Osteoblast (primary cell): ENCODE measurements around the gene R3HDML. TPM values are rescaled to one million over a fixed set of nuclear protein-coding genes. Genes with fewer than 3 reads are reported as not detected.

Experiments
- DNase-seq: peaks from one replicate; pipeline ENCODE4 v3.0.0; 2011; ENCODE audit warnings: low spot score, mixed read lengths; ENCODE audit not compliant: insufficient read length; ENCODE audit errors: missing footprints
- H2AFZ ChIP-seq: 2 replicates; pipeline ENCODE4 v1.6.0; 2011; ENCODE audit warnings: mild to moderate bottlenecking, low read length
- H3K27ac ChIP-seq: 2 replicates; pipeline ENCODE4 v1.5.1; 2011; ENCODE audit warnings: mild to moderate bottlenecking, low read depth, low read length, moderate library complexity
- H3K27me3 ChIP-seq: 2 replicates; pipeline ENCODE4 v1.6.0; 2012; ENCODE audit warnings: mild to moderate bottlenecking, control low read depth, inconsistent platforms, low read length, moderate library complexity; ENCODE audit not compliant: insufficient read depth
- H3K36me3 ChIP-seq: 2 replicates; pipeline ENCODE4 v1.5.1; 2011; ENCODE audit warnings: mild to moderate bottlenecking, low read length, control low read depth, moderate library complexity; ENCODE audit not compliant: insufficient read depth
- H3K4me1 ChIP-seq: 2 replicates; pipeline ENCODE4 v1.5.1; 2011; ENCODE audit warnings: mild to moderate bottlenecking, low read length, control low read depth, moderate library complexity; ENCODE audit not compliant: insufficient read depth
- H3K4me2 ChIP-seq: 2 replicates; pipeline ENCODE4 v1.6.0; 2011; ENCODE audit warnings: mild to moderate bottlenecking, low read length; ENCODE audit not compliant: insufficient read depth
- H3K4me3 ChIP-seq: fragments of 200-600 bp; sonication (generic); 3 replicates; pipeline ENCODE4 v1.5.1; 2012; ENCODE audit warnings: mild to moderate bottlenecking, low read length, inconsistent platforms; ENCODE audit not compliant: insufficient read depth
- H3K79me2 ChIP-seq: 2 replicates; pipeline ENCODE4 v1.6.0; 2012; ENCODE audit warnings: mild to moderate bottlenecking, low read length, control low read depth, inconsistent platforms; ENCODE audit not compliant: insufficient read depth
- H3K9me3 ChIP-seq: 2 replicates; pipeline ENCODE4 v1.5.1; 2011; ENCODE audit warnings: low read depth, low read length, control low read depth
- H4K20me1 ChIP-seq: 2 replicates; pipeline ENCODE4 v1.6.0; 2012; ENCODE audit warnings: mild to moderate bottlenecking, low read length, control low read depth; ENCODE audit not compliant: insufficient read depth
- total RNA-seq: library from RNA; depleted of rRNA; stranded (reverse); fragments of >200 nt; gene quantifications from 2 replicates; pipeline ENCODE4 v1.2.3, GENCODE V29; 2012
- TF ChIP-seq, protein P1 (sequence below): IDR thresholded peaks from 2 replicates; pipeline ENCODE4 v1.5.1; 2011; ENCODE audit warnings: mild to moderate bottlenecking, low read depth, low read length, moderate library complexity; ENCODE audit errors: extremely low read depth

Gene R3HDML
- total RNA-seq, 1 donor: not detected

DNA sequence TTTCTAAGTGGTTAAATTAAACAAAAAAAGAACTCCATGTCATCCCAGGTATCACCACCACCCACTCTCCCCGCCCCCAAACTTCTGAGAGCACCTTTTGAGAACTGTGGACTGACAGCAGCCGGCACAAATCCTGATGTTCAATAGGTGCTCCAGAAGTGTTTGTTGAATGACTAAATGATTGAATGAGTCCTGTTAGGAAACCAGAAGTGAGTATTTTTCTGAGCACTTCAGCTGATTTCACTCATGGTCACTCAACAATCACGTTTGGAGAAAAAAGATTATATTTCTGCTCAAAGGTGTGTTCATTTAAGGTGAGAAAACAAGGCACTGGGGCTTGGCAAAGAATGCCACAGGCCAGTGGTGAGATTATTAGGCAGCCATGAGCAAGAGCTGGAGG, 12.5 kb downstream of the R3HDML start:
- Histone ChIP-seq H3K4me3 (no peak overlapping the region), H3K27me3 (peaks cover 5% of the 10 kb centered on the region), H4K20me1 (no peaks in the 10 kb centered on the region), H2AFZ (no peak overlapping the region), H3K27ac (no peak overlapping the region), H3K9me3 (no peaks in the 10 kb centered on the region), H3K4me1 (no peaks in the 10 kb centered on the region), H3K79me2 (no peaks in the 10 kb centered on the region), H3K36me3 (no peaks in the 10 kb centered on the region), H3K4me2 (no peak overlapping the region)
- DNase-seq: no peak
- TF ChIP-seq, protein P1, sequence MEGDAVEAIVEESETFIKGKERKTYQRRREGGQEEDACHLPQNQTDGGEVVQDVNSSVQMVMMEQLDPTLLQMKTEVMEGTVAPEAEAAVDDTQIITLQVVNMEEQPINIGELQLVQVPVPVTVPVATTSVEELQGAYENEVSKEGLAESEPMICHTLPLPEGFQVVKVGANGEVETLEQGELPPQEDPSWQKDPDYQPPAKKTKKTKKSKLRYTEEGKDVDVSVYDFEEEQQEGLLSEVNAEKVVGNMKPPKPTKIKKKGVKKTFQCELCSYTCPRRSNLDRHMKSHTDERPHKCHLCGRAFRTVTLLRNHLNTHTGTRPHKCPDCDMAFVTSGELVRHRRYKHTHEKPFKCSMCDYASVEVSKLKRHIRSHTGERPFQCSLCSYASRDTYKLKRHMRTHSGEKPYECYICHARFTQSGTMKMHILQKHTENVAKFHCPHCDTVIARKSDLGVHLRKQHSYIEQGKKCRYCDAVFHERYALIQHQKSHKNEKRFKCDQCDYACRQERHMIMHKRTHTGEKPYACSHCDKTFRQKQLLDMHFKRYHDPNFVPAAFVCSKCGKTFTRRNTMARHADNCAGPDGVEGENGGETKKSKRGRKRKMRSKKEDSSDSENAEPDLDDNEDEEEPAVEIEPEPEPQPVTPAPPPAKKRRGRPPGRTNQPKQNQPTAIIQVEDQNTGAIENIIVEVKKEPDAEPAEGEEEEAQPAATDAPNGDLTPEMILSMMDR: no peak

DNA sequence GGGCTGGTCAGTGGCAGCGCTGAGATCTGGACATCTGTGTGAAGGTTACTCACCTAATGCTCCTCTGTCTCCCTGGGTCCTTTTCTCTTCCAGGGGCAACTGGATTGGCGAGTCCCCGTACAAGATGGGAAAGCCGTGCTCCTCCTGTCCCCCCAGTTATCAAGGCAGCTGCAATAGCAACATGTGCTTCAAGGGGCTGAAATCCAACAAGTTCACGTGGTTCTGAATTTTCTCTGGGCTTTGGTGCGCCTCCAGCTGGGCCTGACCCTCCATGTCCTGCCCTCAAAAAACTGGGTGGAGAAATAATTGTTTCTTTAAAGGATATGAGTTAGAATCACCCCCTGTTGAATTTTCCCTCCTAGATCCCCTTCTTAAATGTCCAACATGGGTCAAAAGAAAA, 13.7 kb downstream of the R3HDML start:
- Histone ChIP-seq H3K4me2 (no peak overlapping the region), H4K20me1 (no peaks in the 10 kb centered on the region), H3K4me3 (no peak overlapping the region), H3K4me1 (no peaks in the 10 kb centered on the region), H3K27me3 (peaks cover 5% of the 10 kb centered on the region), H3K79me2 (no peaks in the 10 kb centered on the region), H3K9me3 (no peaks in the 10 kb centered on the region), H3K27ac (no peak overlapping the region), H3K36me3 (no peaks in the 10 kb centered on the region), H2AFZ (no peak overlapping the region)
- TF ChIP-seq, protein P1: no peak
- no peak for DNase-seq

DNA sequence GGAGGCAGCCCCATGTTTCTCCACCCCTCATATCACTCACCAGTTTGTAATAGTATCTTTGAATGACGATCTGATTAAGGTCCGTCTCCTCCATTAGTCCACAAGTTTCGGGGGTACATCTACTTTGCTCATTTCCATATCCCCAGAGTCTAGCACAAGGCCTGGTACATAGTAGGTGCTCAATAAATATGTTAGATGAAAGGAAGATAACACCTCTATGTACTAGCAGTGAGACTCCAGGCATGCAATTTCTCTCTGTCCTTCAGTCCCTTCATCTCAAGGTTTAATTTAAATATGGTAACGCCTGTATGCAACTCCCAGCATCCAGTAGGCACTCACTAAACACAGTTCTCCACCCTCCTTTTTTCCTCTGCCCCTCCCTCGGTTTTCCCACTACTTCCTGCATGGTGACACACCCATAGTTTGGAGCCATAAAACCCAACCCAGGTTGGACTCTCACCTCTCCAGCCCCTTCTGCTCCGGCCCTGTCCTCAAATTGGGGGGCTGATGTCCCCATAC, 18.2 kb downstream of the R3HDML start:
- Histone ChIP-seq H3K4me2 (no peak overlapping the region), H3K4me3 (no peak overlapping the region), H3K27ac (no peak overlapping the region), H3K36me3 (no peaks in the 10 kb centered on the region), H4K20me1 (no peaks in the 10 kb centered on the region), H3K9me3 (no peaks in the 10 kb centered on the region), H3K79me2 (no peaks in the 10 kb centered on the region), H3K4me1 (no peaks in the 10 kb centered on the region), H3K27me3 (peaks cover 23% of the 10 kb centered on the region), H2AFZ (no peak overlapping the region)
- DNase-seq: no peak
- TF ChIP-seq, protein P1: no peak

DNA sequence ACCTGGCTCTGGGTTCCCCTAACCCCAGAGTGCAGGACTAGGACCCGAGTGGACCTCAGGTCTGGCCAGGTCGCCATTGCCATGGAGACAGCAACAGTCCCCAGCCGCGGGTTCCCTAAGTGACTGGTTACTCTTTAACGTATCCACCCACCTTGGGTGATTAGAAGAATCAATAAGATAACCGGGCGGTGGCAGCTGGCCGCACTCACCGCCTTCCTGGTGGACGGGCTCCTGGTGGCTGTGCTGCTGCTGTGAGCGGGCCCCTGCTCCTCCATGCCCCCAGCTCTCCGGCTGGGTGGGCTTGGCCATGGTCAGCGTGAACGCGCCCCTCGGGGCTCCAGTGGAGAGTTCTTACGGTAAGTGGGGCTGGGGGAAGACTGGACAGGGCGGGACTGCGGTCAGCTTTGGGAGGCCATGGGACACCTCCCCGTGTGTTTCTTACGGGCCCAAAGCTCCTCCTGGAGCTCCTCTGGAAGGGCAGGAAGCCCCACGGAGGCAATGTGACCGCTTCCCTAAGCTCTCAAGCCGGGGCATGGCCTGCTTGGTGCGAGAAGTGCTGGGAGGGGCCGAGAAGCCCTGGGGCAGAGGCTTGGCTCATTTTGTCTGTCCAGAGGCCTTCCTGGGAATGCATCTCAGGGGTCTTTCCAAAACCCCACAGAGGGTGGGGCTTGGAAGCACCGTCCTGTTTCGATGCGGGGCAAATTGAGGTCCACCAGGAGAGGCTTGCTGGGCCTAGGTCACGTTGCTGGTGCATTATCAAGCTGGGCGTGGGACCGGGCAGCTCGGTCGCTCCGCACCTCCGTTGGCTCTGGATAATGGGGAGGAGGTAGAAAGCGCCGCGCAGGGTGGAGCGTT, 18.9 kb downstream of the R3HDML start, which contains the start of gene HNF4A:
HNF4A (plus strand) TSS at position 202 of the 855 bp plus-strand sequence; CDS start at position 308, 106 bp downstream.
- Histone ChIP-seq H3K79me2 (no peaks in the 10 kb centered on the region), H3K4me1 (no peaks in the 10 kb centered on the region), H4K20me1 (no peaks in the 10 kb centered on the region), H3K27ac (no peak within 1 kb of the TSS), H3K4me3 (no peak within 1 kb of the TSS), H3K36me3 (no peaks in the 10 kb centered on the region), H3K9me3 (no peaks in the 10 kb centered on the region), H3K27me3 (peaks cover 18% of the 10 kb centered on the region), H3K4me2 (no peak within 1 kb of the TSS), H2AFZ (no peak within 1 kb of the TSS)
- TF ChIP-seq, protein P1: no peak
- no peak for DNase-seq
